HG03039 (cell line): ENCODE data around the gene SEPTIN5.
"Not testable (repeated sequence)": the region's sequence is repeated elsewhere in the genome, so short reads cannot be mapped to it uniquely, and the experiment has no call there.

Experiments
- ATAC-seq: cut with Tn5 transposase; IDR thresholded peaks from one replicate; pipeline ENCODE4 v1.9.1; 2021; ENCODE audit warnings: mild to moderate bottlenecking, moderate library complexity; ENCODE audit not compliant: unreplicated experiment

Gene SEPTIN5

DNA sequence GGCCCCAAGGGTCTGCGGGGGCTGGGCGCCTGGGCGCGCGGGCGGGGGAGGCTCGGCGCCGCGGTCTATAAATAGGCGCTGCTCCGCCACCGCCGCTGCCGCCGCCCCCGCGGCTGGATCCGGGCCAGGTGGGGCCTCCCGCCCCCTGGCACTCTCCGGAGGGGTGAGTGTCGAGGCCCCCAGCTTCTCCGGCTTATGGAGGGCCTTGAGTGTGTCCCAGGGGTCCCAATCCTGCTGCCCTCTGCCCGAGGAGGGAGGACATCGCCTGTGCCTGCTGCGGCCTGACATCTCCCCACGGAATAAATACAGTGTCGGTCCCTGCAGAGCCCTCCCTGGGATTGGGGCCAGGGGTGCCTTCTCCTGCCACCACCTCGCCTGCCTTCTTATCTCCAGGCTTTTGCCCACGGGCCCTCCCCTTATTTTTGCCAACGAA lies 4.8 kb downstream of the SEPTIN5 start:
- no peak for ATAC-seq

DNA sequence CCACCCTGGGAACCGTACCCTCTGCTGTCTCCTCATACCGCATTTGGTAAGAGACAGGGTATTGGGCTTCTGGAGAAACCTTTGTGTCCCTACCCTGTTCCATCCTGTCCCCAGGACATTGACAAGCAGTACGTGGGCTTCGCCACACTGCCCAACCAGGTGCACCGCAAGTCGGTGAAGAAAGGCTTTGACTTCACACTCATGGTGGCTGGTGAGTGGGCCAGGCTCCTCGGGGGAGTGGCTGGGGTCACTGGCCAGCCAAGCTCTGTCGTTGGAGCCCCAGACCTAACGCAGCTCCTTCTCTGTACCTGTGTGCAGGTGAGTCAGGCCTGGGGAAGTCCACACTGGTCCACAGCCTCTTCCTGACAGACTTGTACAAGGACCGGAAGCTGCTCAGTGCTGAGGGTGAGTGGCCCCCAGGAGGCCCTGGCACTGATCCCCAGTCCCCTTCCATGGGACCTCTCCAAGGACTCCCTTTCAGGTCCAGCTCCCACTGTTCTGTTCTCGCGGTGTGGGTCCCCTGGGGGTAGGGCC lies 5.3 kb downstream of the SEPTIN5 start:
- no peak for ATAC-seq

DNA sequence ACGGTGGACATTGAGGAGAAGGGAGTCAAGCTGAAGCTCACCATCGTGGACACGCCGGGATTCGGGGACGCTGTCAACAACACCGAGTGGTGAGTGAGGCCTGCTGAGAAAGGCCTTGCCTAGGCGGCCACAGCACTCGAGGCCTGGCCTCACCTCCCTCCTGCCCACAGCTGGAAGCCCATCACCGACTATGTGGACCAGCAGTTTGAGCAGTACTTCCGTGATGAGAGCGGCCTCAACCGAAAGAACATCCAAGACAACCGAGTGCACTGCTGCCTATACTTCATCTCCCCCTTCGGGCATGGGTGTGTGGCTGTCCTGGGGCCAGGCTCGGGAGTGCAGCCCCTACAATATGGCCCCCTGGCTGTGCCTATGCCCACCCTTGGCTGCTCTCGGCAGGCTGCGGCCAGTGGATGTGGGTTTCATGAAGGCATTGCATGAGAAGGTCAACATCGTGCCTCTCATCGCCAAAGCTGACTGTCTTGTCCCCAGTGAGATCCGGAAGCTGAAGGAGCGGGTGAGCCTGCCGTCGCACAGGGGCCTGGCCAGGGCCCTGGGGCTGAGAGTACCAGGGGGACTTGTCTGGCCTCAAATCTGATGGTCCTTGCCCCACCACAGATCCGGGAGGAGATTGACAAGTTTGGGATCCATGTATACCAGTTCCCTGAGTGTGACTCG lies 6.0 kb downstream of the SEPTIN5 start:
- no peak for ATAC-seq

DNA sequence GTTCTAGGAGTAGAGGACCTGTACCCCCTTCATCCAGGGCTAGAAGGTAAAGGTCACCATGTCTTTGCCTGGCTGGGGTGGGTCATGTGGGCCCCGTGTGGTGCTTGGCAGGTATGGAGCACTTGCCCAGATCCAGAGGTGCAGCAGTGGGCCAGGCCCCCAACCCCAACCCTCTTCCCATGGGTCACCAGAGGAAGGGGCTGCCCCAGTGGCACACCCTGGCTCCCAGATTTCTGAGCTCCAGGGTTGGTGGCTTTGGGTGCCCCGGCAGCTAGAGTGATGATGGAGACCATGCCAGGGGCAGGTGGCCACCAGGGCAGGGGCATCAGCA lies 6.7 kb downstream of the SEPTIN5 start:
- no peak for ATAC-seq

DNA sequence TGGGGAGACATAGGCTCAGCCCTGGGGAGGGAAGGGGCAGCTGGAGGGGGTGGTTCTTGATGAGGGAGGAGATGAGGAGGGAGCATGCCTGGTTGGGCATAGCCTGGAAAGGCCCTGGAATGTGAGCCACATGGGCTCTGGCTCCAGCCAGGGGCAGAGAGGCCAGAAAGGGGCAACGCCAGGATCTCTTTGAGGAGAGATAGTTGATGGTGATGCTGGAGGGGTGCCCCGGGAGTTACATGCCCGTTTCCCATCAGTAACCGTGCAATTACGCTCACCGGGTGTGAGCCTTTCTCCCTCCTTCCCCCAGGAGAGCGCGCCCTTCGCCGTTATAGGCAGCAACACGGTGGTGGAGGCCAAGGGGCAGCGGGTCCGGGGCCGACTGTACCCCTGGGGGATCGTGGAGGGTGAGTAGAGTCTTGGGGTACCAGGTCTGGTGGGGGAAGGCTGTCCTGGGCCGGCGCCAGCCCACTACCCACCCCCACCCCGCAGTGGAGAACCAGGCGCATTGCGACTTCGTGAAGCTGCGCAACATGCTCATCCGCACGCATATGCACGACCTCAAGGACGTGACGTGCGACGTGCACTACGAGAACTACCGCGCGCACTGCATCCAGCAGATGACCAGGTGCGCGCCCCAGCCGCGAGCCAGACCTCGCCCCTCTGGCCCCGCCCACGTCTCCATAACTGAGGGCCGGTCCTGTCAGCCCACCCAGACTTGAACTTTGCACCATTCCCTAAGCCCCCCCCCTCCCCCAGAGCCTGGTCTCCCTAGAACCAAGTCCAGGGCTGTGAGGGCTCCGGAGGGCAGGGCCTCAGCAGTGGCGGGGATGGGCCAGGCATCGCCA lies 7.3 kb downstream of the SEPTIN5 start:
- ATAC-seq = no peak

DNA sequence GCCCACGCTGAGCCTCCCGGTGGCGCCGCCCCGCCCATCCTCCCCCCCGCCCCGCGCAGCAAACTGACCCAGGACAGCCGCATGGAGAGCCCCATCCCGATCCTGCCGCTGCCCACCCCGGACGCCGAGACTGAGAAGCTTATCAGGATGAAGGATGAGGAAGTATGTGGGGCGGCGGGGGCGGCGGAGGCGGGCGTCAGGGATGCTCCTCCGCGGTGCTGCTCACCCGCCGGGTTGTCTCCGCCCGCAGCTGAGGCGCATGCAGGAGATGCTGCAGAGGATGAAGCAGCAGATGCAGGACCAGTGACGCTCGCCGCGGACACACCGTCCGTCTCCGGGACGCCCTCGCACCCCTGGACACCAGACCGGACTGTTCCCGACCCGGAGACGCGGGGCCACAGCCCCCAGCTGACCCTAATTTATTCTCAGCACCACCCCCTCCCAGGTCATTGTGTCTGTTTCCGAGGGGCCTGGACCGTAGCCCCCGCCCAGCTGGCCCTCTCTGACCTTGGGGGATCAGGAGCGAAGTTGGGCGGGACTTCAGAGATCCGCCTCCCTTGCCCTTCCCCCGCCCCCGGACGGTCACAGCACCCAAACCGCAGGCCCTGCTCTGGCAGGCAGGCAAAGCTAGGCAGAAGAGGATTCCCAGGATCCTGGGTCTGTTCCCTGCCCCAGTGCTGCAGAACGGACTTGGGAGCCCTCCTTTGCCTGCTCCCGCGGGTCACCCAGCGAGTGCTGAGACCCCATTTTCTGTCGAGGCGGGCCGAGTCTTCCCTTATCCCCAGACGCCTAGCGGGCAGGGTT lies 8.1 kb downstream of the SEPTIN5 start:
- ATAC-seq = no peak

DNA sequence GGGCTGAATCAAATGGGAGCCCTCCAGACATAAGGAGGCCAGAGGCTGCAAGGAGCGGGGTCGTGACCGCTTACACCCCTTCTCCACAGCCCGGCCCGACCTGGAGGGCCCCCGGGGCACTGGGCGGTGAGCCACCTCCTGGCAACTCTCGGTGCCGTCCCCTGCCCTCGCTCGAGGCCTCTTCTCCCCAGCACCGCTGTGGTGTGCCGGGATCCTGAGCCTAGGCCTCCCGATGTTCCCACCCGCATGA lies 8.6 kb downstream of the SEPTIN5 start:
- no peak for ATAC-seq

DNA sequence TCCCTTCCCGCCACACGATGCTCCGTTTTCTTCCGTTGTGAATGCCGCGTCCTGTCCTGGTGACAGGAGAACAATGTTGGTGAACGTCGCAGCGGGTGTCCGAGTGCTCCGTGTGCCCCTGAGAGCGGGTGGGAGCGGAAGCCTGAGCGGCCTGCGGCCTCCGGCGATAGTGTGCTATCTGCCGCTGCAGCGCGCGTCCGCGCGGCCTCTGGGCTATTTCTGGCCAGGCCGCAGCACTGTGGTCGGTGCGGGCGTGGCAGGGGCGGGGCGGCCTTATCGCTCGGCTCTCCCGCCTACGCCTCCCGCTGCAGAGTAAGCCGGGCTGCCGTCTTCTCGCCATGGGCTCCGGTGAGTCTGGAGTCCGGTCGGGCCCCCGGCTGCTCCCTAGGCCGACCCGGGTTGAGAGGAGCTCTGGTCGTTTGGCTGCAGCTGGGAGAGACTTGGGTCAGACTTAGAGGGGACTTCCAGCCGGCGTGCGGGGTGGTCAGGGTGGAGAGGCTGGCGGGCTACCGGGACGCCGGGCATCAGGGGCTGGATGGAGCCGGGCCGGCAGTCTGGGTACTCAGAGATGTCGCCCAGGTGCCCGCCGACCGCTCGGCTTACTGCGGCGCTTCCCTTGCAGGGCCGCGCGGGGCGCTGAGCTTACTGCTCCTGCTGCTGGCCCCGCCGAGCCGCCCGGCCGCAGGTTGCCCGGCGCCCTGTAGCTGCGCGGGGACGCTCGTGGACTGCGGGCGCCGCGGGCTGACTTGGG lies 9.1 kb downstream of the SEPTIN5 start, which contains the start of gene GP1BB:
Gene GP1BB (plus strand): TSS at position 308 of the 751 bp plus-strand sequence. CDS start 31 bp downstream, at position 339.
- no peak for ATAC-seq

DNA sequence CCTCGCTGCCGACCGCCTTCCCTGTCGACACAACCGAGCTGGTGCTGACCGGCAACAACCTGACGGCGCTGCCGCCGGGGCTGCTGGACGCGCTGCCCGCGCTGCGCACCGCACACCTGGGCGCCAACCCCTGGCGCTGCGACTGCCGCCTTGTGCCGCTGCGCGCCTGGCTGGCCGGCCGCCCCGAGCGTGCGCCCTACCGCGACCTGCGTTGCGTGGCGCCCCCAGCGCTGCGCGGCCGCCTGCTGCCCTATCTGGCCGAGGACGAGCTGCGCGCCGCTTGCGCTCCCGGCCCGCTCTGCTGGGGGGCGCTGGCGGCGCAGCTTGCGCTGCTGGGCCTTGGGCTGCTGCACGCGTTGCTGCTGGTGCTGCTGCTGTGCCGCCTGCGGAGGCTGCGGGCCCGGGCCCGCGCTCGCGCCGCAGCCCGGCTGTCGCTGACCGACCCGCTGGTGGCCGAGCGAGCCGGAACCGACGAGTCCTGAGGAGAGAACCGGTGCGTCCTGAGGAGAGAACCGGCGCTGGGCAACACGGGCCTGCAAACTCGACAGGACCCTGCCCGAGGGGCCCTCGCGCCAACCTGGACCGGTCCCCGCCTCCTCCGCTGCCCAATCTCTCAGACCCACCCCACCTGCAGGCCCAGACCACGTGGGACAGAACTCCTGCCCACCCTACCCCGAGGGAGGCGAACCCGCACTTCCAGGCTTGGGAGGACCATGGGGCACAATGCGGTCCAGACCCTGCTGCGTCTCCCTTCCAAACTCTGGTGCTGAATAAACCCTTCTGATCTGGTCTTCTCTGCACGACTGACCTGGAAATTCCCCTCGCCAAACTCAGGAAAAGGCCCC lies 9.9 kb downstream of the SEPTIN5 start:
- ATAC-seq = no peak

DNA sequence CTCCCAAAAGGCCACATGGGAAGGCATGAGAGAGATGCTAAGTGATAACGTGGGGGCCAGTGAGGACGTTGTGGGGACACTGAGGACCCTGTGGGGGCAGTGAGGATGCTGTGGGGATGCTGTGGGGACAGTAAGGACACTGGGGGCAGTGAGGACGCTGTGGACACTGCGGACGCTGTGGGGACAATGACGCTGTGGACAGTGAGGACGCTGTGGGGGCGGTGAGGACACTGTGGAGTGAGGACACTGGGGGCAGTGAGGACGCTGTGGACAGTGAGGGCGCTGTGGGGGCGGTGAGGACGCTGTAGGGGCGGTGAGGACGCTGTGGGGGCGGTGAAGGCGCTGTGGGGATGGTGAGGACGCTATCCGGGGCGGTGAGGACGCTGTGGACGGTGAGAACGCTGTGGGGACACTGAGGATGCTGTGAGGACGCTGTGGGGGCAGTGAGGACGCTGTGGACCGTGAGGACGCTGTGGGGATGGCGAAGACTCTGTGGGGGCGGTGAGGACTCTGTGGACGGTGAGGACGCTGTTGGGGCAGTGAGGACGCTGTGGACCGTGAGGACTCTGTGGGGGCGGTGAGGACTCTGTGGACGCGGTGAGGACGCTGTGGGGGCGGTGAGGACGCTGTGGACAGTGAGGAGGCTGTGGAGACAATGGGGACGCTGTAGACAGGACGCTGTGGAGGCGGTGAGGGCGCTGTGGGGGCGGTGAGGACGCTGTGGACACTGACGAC lies 10.8 kb downstream of the SEPTIN5 start:
- ATAC-seq = no peak

DNA sequence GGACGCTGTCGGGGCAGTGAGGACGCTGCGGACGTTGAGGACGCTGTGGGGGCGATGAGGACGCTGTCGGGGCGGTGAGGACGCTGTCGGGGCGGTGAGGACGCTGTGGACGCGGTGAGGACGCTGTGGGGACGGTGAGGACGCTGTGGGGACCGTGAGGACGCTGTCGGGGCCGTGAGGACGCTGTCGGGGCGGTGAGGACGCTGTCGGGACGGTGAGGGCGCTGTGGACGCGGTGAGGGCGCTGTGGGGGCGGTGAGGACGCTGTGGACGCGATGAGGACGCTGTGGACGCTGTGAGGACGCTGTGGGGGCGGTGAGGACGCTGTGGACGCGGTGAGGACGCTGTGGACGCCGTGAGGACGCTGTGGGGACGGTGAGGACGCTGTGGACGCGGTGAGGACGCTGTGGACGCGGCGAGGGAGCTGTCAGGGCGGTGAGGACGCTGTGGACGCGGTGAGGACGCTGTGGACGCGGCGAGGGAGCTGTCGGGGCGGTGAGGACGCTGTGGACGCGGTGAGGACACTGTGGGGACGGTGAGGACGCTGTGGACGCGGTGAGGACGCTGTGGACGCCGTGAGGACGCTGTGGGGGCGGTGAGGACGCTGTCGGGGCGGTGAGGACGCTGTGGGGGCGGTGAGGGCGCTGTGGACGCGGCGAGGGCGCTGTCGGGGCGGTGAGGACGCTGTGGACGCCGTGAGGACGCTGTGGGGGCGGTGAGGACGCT lies 11.9 kb downstream of the SEPTIN5 start:
- not testable (repeated sequence) for ATAC-seq

DNA sequence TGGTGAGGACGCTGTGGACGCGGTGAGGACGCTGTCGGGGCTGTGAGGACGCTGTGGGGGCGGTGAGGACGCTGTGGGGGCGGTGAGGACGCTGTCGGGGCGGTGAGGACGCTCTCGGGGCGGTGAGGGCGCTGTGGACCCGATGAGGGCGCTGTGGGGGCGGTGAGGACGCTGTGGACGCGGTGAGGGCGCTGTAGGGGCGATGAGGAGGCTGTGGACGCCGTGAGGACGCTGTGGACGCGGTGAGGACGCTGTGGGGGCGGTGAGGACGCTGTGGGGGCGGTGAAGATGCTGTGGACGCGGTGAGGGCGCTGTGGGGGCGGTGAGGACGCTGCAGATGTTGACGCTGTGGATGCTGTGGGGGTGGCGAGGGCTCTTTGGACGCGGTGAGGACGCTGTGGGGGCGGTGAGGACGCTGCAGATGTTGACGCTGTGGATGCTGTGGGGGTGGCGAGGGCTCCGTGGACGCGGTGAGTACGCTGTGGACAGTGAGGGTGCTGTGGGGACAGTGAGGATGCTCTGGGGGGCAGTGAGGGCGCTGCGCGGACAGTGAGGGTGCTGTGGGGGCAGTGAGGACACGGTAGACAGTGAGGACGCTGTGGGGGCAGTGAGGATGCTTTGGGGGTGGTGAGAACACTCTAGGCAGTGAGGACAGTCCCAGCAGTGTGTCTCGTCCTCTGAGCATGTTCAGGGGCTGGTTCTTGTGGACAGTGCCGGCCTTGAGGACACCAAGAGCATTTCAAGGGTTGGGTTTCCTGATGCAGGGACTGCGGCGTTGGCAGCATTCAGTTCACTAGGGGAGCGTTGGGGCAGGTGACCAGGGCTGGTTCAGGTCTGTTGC lies 13.2 kb downstream of the SEPTIN5 start:
- ATAC-seq = no peak

DNA sequence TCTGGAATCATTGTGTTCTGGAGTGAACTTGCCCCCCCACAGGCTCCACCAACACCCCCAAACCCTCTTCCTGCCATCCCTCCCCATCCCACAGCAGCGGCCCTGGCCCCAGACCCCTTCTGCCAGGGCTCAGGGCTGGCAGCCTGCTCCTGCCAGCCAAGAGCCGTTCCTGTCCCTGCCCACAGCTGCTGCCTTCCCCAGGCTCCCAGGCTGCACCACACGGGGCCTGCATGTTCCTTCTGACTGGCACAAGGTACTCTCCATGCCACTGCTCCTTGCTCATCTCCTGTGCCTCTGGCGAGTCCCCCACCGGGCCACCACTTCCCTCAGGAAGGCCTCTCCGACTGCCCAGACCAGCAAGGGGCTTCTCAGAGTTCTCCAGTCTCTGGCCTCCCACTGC lies 14.0 kb downstream of the SEPTIN5 start:
- ATAC-seq = no peak

DNA sequence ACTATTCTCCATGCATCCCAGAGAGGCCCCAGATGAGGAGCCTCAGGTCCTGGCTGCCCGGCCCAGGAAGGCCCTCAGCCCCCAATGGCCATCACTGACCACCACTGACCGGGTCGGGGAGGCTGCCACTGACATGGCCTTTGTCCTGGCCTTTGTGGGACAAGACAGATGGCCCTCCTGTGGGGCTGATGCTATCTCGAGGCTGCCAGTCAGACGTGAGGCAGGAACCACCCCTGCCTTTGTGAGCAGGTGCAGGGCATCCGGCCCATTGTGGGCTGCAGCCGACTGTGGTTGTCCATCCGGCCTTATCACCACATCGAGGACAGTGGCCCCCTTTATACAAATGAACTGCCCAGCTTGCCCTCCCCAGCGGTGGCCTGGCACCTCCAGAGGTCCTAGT lies 14.5 kb downstream of the SEPTIN5 start:
- no peak for ATAC-seq

DNA sequence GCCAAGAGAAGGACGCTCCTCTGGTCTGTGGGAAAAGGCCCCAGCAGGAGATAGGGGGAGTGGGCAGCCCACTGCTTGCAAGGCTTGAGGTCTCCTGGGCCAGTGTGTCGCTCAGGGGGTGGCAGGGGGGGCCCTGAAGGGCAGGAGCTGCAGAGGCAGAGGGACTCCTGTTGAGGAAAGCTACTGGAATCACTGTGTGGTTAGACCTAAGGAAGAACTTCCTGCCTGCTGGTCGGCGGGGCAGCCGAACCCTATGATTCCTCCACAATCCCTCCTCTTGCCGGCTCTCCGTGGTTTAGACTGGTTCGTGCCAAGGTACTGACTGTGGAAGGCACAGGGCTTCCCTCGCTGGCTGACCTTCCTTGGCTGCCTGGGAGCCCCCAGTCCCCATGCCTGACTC lies 15.2 kb downstream of the SEPTIN5 start:
- ATAC-seq = no peak

DNA sequence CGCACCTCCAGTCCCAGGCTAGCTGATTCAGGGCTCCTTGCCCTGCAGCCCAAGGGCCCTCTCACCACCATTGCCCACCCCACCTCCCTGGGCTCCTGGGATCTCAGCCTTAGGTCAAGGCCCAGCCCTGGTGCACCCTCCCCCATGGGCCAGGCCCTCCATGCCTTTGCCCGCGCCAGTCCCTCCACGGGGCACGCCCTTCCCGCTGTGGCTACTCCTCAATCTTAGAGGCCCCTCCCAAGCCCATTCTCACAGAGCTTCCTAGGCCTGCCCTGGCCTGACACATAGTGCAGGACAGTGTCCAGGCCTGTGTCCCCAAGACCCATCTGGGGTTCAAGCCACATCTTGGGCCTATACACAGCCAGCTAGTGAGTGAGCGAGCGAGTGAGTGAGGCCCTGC lies 15.9 kb downstream of the SEPTIN5 start:
- no peak for ATAC-seq

DNA sequence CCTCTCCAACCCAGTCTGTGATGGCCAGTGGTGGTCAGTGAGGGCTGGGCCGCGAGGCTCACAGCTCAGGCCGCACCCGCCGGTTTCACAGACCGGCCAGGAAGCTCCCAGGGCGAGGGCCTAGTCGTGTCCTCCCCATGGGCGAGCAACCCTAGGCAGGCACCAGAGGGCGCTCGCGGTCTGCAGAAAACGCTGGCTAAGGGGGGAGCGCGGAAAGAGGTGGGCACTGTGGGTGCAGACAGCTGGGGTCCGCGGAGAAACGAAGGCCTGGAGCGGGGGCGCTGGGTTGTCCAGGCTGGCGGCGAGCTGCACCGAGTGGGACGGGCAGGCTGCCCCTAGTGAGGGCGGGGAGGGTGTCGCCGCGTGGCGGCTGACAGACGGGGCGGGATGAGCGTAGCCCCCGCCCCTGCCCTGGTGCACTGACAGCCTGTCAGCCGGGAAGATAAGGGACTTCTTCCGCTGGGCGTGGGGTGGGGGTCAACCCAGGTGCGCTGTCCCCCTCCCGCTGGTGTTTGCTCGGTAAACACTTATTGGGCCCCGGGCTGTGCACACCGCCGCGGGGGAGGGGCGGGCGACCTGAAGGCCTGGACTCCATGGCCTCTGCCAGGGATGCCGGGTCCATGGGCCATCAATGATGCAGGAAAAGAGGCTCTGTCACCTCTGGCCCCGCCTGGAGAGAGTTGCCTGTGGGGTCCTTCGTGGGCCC lies 16.5 kb downstream of the SEPTIN5 start:
- no peak for ATAC-seq
